Measurements from ENCODE around the gene KIFAP3.

- TF ChIP-seq POLR2A (IDR thresholded peaks at IDR 0.05; ENCODE audit: low read length) (no peak), GATA1 (IDR thresholded peaks at IDR 0.05; ENCODE audit: low read depth, low read length) (no peak)
Measured at GRCh38 chr1:169904834-169905233, 169.7 kb downstream of the KIFAP3 start.

All from erythroblast (primary cell).